Omental fat pad (tissue), 4 donors: ENCODE measurements around the gene SF3B6. TPM values are rescaled to one million over a fixed set of nuclear protein-coding genes. Genes with fewer than 3 reads are reported as not detected.

ENCODE experiments used
- ATAC-seq: fragments of 150-250 bp; one replicate; pipeline ENCODE4 v1.9.1; 2016; ENCODE audit warnings: mild to moderate bottlenecking, moderate library complexity; ENCODE audit not compliant: low FRiP score
- DNase-seq: peaks from one replicate; pipeline ENCODE4 v3.0.0-alpha.2; 2019; ENCODE audit warnings: low spot score
- CTCF ChIP-seq, 3 donors: fragments of 450-650 bp; IDR thresholded peaks; one replicate each; pipeline ENCODE4 v1.5.1; 2016 to 2017; ENCODE audit warnings: antibody characterized with exemption in 3 of 3, mild to moderate bottlenecking in 3 of 3, moderate library complexity in 2 of 3
- total RNA-seq, 4 donors: library from RNA; depleted of rRNA; stranded (reverse); fragments of >200 nt; gene quantifications; one replicate each; pipeline ENCODE4 v1.1.0, GENCODE V29; 2016

The SF3B6 gene
- total RNA-seq, 4 donors from 2014 or later, result 80.8 to 91.4 (median 89.2) TPM

- no peak for ATAC-seq
- TF ChIP-seq CTCF (IDR thresholded peaks at IDR 0.05), result no peak
- DNase-seq, result no peak
Measured at GRCh38 chr2:24022975-24023575, 53.1 kb downstream of the SF3B6 start.

- DNase-seq (no peak), ATAC-seq (no peak)
- TF ChIP-seq CTCF (IDR thresholded peaks at IDR 0.05), result no peak
Measured at GRCh38 chr2:24022324-24022974, 53.7 kb downstream of the SF3B6 start.

- ATAC-seq (no peak), DNase-seq (no peak)
- TF ChIP-seq CTCF (IDR thresholded peaks at IDR 0.05), result no peak
Measured at GRCh38 chr2:24021122-24021998, 54.8 kb downstream of the SF3B6 start.

- no peak for TF ChIP-seq CTCF (IDR thresholded peaks at IDR 0.05)
- DNase-seq (no peak), ATAC-seq (no peak)
Measured at GRCh38 chr2:24020244-24020643, 55.9 kb downstream of the SF3B6 start.

- no peak for DNase-seq
- no peak for ATAC-seq
- no peak for TF ChIP-seq CTCF (IDR thresholded peaks at IDR 0.05)
Measured at GRCh38 chr2:24019729-24020128, 56.4 kb downstream of the SF3B6 start.

- TF ChIP-seq CTCF (IDR thresholded peaks at IDR 0.05), result no peak
- DNase-seq, result no peak
- ATAC-seq, result no peak
Measured at GRCh38 chr2:24018241-24018640, 57.9 kb downstream of the SF3B6 start.
